Smooth muscle cell (in vitro differentiated cells): ENCODE results near the gene ITPRIP. TPM values are rescaled to one million over a fixed set of nuclear protein-coding genes. Genes with fewer than 3 reads are reported as not detected.

Experiments
- DNase-seq: peaks from one replicate; lab custom pipeline; 2025; ENCODE audit not compliant: unreplicated experiment; lab: John Stamatoyannopoulos, UW
- H2AFZ ChIP-seq: fragments of 200-600 bp; sonication (generic); 2 replicates; pipeline ENCODE4 v1.6.0; 2016; ENCODE audit warnings: antibody characterized with exemption, low read depth, mild to moderate bottlenecking
- H3F3A ChIP-seq: fragments of 200-600 bp; sonication (generic); 2 replicates; pipeline ENCODE4 v1.6.0; 2017; ENCODE audit warnings: antibody characterized with exemption, low read depth
- H3K27ac ChIP-seq: fragments of 200-600 bp; sonication (generic); 2 replicates; pipeline ENCODE4 v1.5.1; 2016; ENCODE audit warnings: low read depth, mild to moderate bottlenecking
- H3K27me3 ChIP-seq: fragments of 200-600 bp; sonication (generic); 2 replicates; pipeline ENCODE4 v1.6.1; 2016; ENCODE audit warnings: low read depth, mild to moderate bottlenecking
- H3K36me3 ChIP-seq: fragments of 200-600 bp; sonication (generic); 2 replicates; pipeline ENCODE4 v1.5.1; 2016; ENCODE audit warnings: low read depth
- H3K4me1 ChIP-seq: fragments of 200-600 bp; sonication (generic); 2 replicates; pipeline ENCODE4 v1.5.1; 2016; ENCODE audit warnings: low read depth
- H3K4me2 ChIP-seq: fragments of 200-600 bp; sonication (generic); 2 replicates; pipeline ENCODE4 v1.6.0; 2016; ENCODE audit warnings: mild to moderate bottlenecking
- H3K4me3 ChIP-seq: fragments of 200-600 bp; sonication (generic); 2 replicates; pipeline ENCODE4 v1.5.1; 2016; ENCODE audit warnings: mild to moderate bottlenecking
- H3K79me2 ChIP-seq: fragments of 200-600 bp; sonication (generic); 2 replicates; pipeline ENCODE4 v1.6.0; 2016; ENCODE audit warnings: low read depth, mild to moderate bottlenecking
- H3K9ac ChIP-seq: fragments of 200-600 bp; sonication (generic); 2 replicates; pipeline ENCODE4 v1.6.0; 2016; ENCODE audit warnings: low read depth
- H3K9me3 ChIP-seq: fragments of 200-600 bp; sonication (generic); replicated peaks from 2 replicates; pipeline ENCODE4 v1.5.1; 2016; ENCODE audit warnings: low read depth
- H4K20me1 ChIP-seq: fragments of 200-600 bp; sonication (generic); 2 replicates; pipeline ENCODE4 v1.6.0; 2016; ENCODE audit warnings: low read depth
- WGBS: methylation state at CpG from one replicate; pipeline ENCODE4 v1.1.7; 2016; ENCODE audit warnings: low lambda C conversion rate; 5-methylcytosine and 5-hydroxymethylcytosine counted together
- polyA plus RNA-seq: library from polyadenylated mRNA; unstranded; fragments of >200 nt; fragmentation: Nextera tagmentation; extraction: Ambion mirVana; gene quantifications from 2 replicates; pipeline ENCODE4 v1.2.1, GENCODE V29; 2016
- total RNA-seq: library from RNA; depleted of rRNA; stranded (reverse); fragments of >200 nt; gene quantifications from 2 replicates; pipeline ENCODE4 v1.2.3, GENCODE V29; 2014
- TF ChIP-seq, protein P1 (sequence below): fragments of 200-600 bp; sonication (generic); IDR thresholded peaks from 2 replicates; pipeline ENCODE4 v1.5.1; 2017; ENCODE audit warnings: borderline replicate concordance, mild to moderate bottlenecking, antibody characterized with exemption; ENCODE audit not compliant: insufficient read depth, poor library complexity, severe bottlenecking

Gene ITPRIP
- total and polyA plus RNA-seq, 2 experiments from 2014 or later, result 33.6 to 59.3 TPM

- Histone ChIP-seq H3K27ac (peak overlapping the region; percentile 9), H3K36me3 (no peaks in the 10 kb centered on the region), H2AFZ (no peak overlapping the region), H3K4me2 (peak overlapping the region; percentile 97), H3K9ac (no peak overlapping the region), H3F3A (peaks cover 35% of the 10 kb centered on the region), H3K27me3 (no peaks in the 10 kb centered on the region), H3K4me1 (peaks cover 64% of the 10 kb centered on the region), H3K79me2 (peaks cover 65% of the 10 kb centered on the region), H3K4me3 (no peak overlapping the region), H3K9me3 (no peaks in the 10 kb centered on the region), H4K20me1 (peaks cover 75% of the 10 kb centered on the region)
- WGBS, result 86% methylated on average over 13 of the region's 13 CpGs
- DNase-seq, result no peak
- TF ChIP-seq, protein P1, sequence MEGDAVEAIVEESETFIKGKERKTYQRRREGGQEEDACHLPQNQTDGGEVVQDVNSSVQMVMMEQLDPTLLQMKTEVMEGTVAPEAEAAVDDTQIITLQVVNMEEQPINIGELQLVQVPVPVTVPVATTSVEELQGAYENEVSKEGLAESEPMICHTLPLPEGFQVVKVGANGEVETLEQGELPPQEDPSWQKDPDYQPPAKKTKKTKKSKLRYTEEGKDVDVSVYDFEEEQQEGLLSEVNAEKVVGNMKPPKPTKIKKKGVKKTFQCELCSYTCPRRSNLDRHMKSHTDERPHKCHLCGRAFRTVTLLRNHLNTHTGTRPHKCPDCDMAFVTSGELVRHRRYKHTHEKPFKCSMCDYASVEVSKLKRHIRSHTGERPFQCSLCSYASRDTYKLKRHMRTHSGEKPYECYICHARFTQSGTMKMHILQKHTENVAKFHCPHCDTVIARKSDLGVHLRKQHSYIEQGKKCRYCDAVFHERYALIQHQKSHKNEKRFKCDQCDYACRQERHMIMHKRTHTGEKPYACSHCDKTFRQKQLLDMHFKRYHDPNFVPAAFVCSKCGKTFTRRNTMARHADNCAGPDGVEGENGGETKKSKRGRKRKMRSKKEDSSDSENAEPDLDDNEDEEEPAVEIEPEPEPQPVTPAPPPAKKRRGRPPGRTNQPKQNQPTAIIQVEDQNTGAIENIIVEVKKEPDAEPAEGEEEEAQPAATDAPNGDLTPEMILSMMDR, result no peak
These were observed 3.2 kb downstream of the ITPRIP start for GRCh38 chr10:104334965-104335650.

GRCh38 chr10:104334561-104334960 is 3.7 kb downstream of the ITPRIP start:
- peak overlapping the region; percentile 9 for H3K27ac ChIP-seq
- H3K9ac ChIP-seq, result no peak overlapping the region
- no peak overlapping the region for H3K4me3 ChIP-seq
- H2AFZ ChIP-seq, result no peak overlapping the region
- DNase-seq, result no peak
- peaks cover 65% of the 10 kb centered on the region for H3K79me2 ChIP-seq
- 95% methylated on average over 6 of the region's 6 CpGs for WGBS
- H3F3A ChIP-seq, result peaks cover 36% of the 10 kb centered on the region
- H3K9me3 ChIP-seq, result no peaks in the 10 kb centered on the region
- H3K36me3 ChIP-seq, result no peaks in the 10 kb centered on the region
- TF ChIP-seq, protein P1, result no peak
- H3K4me1 ChIP-seq, result peaks cover 67% of the 10 kb centered on the region
- H3K27me3 ChIP-seq, result no peaks in the 10 kb centered on the region
- peaks cover 81% of the 10 kb centered on the region for H4K20me1 ChIP-seq
- H3K4me2 ChIP-seq, result peak overlapping the region; percentile 97

DNA sequence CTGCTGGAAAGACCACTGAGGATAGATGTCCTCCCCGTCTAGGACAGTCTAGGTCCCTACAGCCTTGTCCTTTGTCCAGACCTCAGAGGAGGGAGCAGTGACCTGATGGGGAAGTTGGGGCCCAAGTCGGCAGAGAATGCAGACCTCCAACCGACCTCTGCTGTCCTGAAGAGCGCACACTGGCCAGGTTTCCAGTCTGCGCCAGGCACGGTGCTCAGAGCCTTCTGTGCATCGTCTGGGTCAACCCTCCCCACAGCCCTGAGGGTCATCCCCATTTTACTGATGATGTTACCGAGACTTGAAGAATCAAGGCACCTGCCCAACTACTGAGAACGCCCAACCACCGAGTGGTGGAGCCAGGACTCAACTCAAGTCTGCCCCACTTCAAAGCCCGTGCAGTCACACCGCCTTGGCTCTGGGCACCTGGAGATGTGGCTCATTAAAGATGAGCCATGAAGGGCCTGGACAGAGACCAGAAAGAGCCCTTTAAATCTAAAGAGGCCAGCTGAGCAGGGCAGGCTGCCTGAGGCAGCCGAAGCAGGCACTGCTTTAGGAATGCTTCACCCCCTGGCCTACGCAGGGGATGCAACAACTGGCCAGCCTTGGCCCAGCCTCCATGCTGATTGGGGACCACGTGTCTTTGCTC is 4.4 kb downstream of the ITPRIP start:
- Histone ChIP-seq H3K4me3 (no peak overlapping the region), H3K4me2 (no peak overlapping the region), H4K20me1 (peaks cover 83% of the 10 kb centered on the region), H3K9ac (no peak overlapping the region), H2AFZ (no peak overlapping the region), H3F3A (peaks cover 35% of the 10 kb centered on the region), H3K79me2 (peaks cover 65% of the 10 kb centered on the region), H3K27ac (peak overlapping the region; percentile 27), H3K36me3 (no peaks in the 10 kb centered on the region), H3K9me3 (no peaks in the 10 kb centered on the region), H3K4me1 (peaks cover 68% of the 10 kb centered on the region), H3K27me3 (no peaks in the 10 kb centered on the region)
- TF ChIP-seq, protein P1, result no peak
- DNase-seq, result no peak
- 85% methylated on average over 14 of the region's 15 CpGs for WGBS
